Smooth muscle cell (in vitro differentiated cells): Measurements from ENCODE around the gene WNT2. TPM values are rescaled to one million over a fixed set of nuclear protein-coding genes. Genes with fewer than 3 reads are reported as not detected.

ENCODE experiments used
- DNase-seq: peaks from one replicate; lab custom pipeline; 2025; ENCODE audit not compliant: unreplicated experiment; lab: John Stamatoyannopoulos, UW
- H2AFZ ChIP-seq: fragments of 200-600 bp; sonication (generic); 2 replicates; pipeline ENCODE4 v1.6.0; 2016; ENCODE audit warnings: antibody characterized with exemption, low read depth, mild to moderate bottlenecking
- H3F3A ChIP-seq: fragments of 200-600 bp; sonication (generic); 2 replicates; pipeline ENCODE4 v1.6.0; 2017; ENCODE audit warnings: antibody characterized with exemption, low read depth
- H3K27ac ChIP-seq: fragments of 200-600 bp; sonication (generic); 2 replicates; pipeline ENCODE4 v1.5.1; 2016; ENCODE audit warnings: low read depth, mild to moderate bottlenecking
- H3K27me3 ChIP-seq: fragments of 200-600 bp; sonication (generic); 2 replicates; pipeline ENCODE4 v1.6.1; 2016; ENCODE audit warnings: low read depth, mild to moderate bottlenecking
- H3K36me3 ChIP-seq: fragments of 200-600 bp; sonication (generic); 2 replicates; pipeline ENCODE4 v1.5.1; 2016; ENCODE audit warnings: low read depth
- H3K4me1 ChIP-seq: fragments of 200-600 bp; sonication (generic); 2 replicates; pipeline ENCODE4 v1.5.1; 2016; ENCODE audit warnings: low read depth
- H3K4me2 ChIP-seq: fragments of 200-600 bp; sonication (generic); 2 replicates; pipeline ENCODE4 v1.6.0; 2016; ENCODE audit warnings: mild to moderate bottlenecking
- H3K4me3 ChIP-seq: fragments of 200-600 bp; sonication (generic); 2 replicates; pipeline ENCODE4 v1.5.1; 2016; ENCODE audit warnings: mild to moderate bottlenecking
- H3K79me2 ChIP-seq: fragments of 200-600 bp; sonication (generic); 2 replicates; pipeline ENCODE4 v1.6.0; 2016; ENCODE audit warnings: low read depth, mild to moderate bottlenecking
- H3K9ac ChIP-seq: fragments of 200-600 bp; sonication (generic); 2 replicates; pipeline ENCODE4 v1.6.0; 2016; ENCODE audit warnings: low read depth
- H3K9me3 ChIP-seq: fragments of 200-600 bp; sonication (generic); replicated peaks from 2 replicates; pipeline ENCODE4 v1.5.1; 2016; ENCODE audit warnings: low read depth
- H4K20me1 ChIP-seq: fragments of 200-600 bp; sonication (generic); 2 replicates; pipeline ENCODE4 v1.6.0; 2016; ENCODE audit warnings: low read depth
- CTCF ChIP-seq: fragments of 200-600 bp; sonication (generic); IDR thresholded peaks from 2 replicates; pipeline ENCODE4 v1.5.1; 2017; ENCODE audit warnings: borderline replicate concordance, mild to moderate bottlenecking, antibody characterized with exemption; ENCODE audit not compliant: insufficient read depth, poor library complexity, severe bottlenecking
- WGBS: methylation state at CpG from one replicate; pipeline ENCODE4 v1.1.7; 2016; ENCODE audit warnings: low lambda C conversion rate; 5-methylcytosine and 5-hydroxymethylcytosine counted together
- polyA plus RNA-seq: library from polyadenylated mRNA; unstranded; fragments of >200 nt; fragmentation: Nextera tagmentation; extraction: Ambion mirVana; gene quantifications from 2 replicates; pipeline ENCODE4 v1.2.1, GENCODE V29; 2016
- total RNA-seq: library from RNA; depleted of rRNA; stranded (reverse); fragments of >200 nt; gene quantifications from 2 replicates; pipeline ENCODE4 v1.2.3, GENCODE V29; 2014

The WNT2 gene
- total and polyA plus RNA-seq, 2 experiments from 2014 or later = 98.9 to 182 TPM

GRCh38 chr7:117297606-117298005 is 25.3 kb downstream of the WNT2 start:
- H3K4me2 ChIP-seq = no peak overlapping the region
- no peak for DNase-seq
- no peak overlapping the region for H2AFZ ChIP-seq
- H4K20me1 ChIP-seq = no peaks in the 10 kb centered on the region
- H3K27ac ChIP-seq = no peak overlapping the region
- H3K4me1 ChIP-seq = no peaks in the 10 kb centered on the region
- H3K9ac ChIP-seq = no peak overlapping the region
- H3K36me3 ChIP-seq = peaks cover 5% of the 10 kb centered on the region
- WGBS = 95% methylated on average over 12 of the region's 12 CpGs
- TF ChIP-seq CTCF = no peak
- H3F3A ChIP-seq = no peaks in the 10 kb centered on the region
- no peak overlapping the region for H3K4me3 ChIP-seq
- no peaks in the 10 kb centered on the region for H3K27me3 ChIP-seq
- no peaks in the 10 kb centered on the region for H3K9me3 ChIP-seq
- no peaks in the 10 kb centered on the region for H3K79me2 ChIP-seq

GRCh38 chr7:117296066-117296465 is 26.8 kb downstream of the WNT2 start:
- no peak for DNase-seq
- Histone ChIP-seq H3K27ac (no peak overlapping the region), H3K4me3 (no peak overlapping the region), H3K9ac (no peak overlapping the region), H3K36me3 (no peaks in the 10 kb centered on the region), H3K9me3 (no peaks in the 10 kb centered on the region), H3K27me3 (no peaks in the 10 kb centered on the region), H3F3A (no peaks in the 10 kb centered on the region), H3K4me1 (no peaks in the 10 kb centered on the region), H3K79me2 (no peaks in the 10 kb centered on the region), H3K4me2 (no peak overlapping the region), H2AFZ (no peak overlapping the region), H4K20me1 (no peaks in the 10 kb centered on the region)
- whole genome bisulfite sequencing = 70% methylated on average over 3 of the region's 3 CpGs
- no peak for TF ChIP-seq CTCF

GRCh38 chr7:117285826-117286225 is 37.0 kb downstream of the WNT2 start:
- Histone ChIP-seq H3K36me3 (no peaks in the 10 kb centered on the region), H3K4me1 (peaks cover 17% of the 10 kb centered on the region), H3K27ac (peak overlapping the region; percentile 98), H2AFZ (no peak overlapping the region), H3F3A (peaks cover 16% of the 10 kb centered on the region), H3K27me3 (no peaks in the 10 kb centered on the region), H4K20me1 (no peaks in the 10 kb centered on the region), H3K79me2 (no peaks in the 10 kb centered on the region), H3K4me2 (peak overlapping the region; percentile 65), H3K9ac (peak overlapping the region; percentile 90), H3K9me3 (no peaks in the 10 kb centered on the region), H3K4me3 (no peak overlapping the region)
- 56% methylated on average over 5 of the region's 5 CpGs for WGBS
- no peak for TF ChIP-seq CTCF
- no peak for DNase-seq

- Histone ChIP-seq H3K9ac (peak overlapping the region; percentile 90), H3K9me3 (no peaks in the 10 kb centered on the region), H4K20me1 (no peaks in the 10 kb centered on the region), H3K4me1 (peaks cover 17% of the 10 kb centered on the region), H3K27me3 (no peaks in the 10 kb centered on the region), H3F3A (peaks cover 16% of the 10 kb centered on the region), H3K36me3 (no peaks in the 10 kb centered on the region), H3K4me3 (no peak overlapping the region), H3K79me2 (no peaks in the 10 kb centered on the region), H2AFZ (no peak overlapping the region), H3K27ac (peak overlapping the region; percentile 98), H3K4me2 (peak overlapping the region; percentile 65)
- DNase-seq = no peak
- WGBS = 66% methylated on average over 5 of the region's 5 CpGs
- no peak for TF ChIP-seq CTCF
Measured at GRCh38 chr7:117284692-117285091, 38.2 kb downstream of the WNT2 start.
